ENCODE data around the gene EMC9.
"Not testable (repeated sequence)": the region's sequence is repeated elsewhere in the genome, so short reads cannot be mapped to it uniquely, and the experiment has no call there.

EMC9 gene

GRCh38 chr14:24106672-24107271, 34.6 kb downstream of the EMC9 start:
- Histone ChIP-seq H3K36me3 (ENCODE audit: insufficient read depth, low read length) (peaks cover 20% of the 10 kb centered on the region; the same call in 1 of the 2 replicates), H3K4me3 (no peak overlapping the region), H3K9me3 (ENCODE audit: low read depth, low read length) (no peaks in the 10 kb centered on the region), H3K27ac (no peak overlapping the region), H3K9ac (ENCODE audit: insufficient read length) (no peak overlapping the region)
- TF ChIP-seq POLR2AphosphoS5 (IDR thresholded peaks at IDR 0.05; ENCODE audit: borderline replicate concordance, low read depth, low read length) (no peak), FOXP2 (optimal IDR thresholded peaks at IDR 0.05; ENCODE audit: control extremely low read depth, extremely low read length, insufficient read depth) (no peak), EZH2 (IDR thresholded peaks at IDR 0.05) (no peak)
- DNase-seq (ENCODE audit: low read depth, low spot score) = no peak

- H3K4me3 ChIP-seq; H3K9me3 ChIP-seq (ENCODE audit: low read depth, low read length); DNase-seq (ENCODE audit: low read depth, low spot score); H3K9ac ChIP-seq (ENCODE audit: insufficient read length): not testable (repeated sequence)
- peaks cover 23% of the 10 kb centered on the region; the same call in 1 of the 2 replicates for H3K36me3 ChIP-seq (ENCODE audit: insufficient read depth, low read length)
- 0 out of 2 replicates have a peak overlapping the region, but pooled peaks have one; percentile 3 for H3K27ac ChIP-seq
Observed at GRCh38 chr14:24105609-24106239, 35.7 kb downstream of the EMC9 start.

GRCh38 chr14:24103451-24103850, 37.9 kb downstream of the EMC9 start:
- Histone ChIP-seq H3K36me3 (ENCODE audit: insufficient read depth, low read length) (peaks cover 44% of the 10 kb centered on the region; the same call in 1 of the 2 replicates), H3K4me3 (no peak overlapping the region), H3K9me3 (ENCODE audit: low read depth, low read length) (no peaks in the 10 kb centered on the region), H3K27ac (no peak overlapping the region), H3K9ac (ENCODE audit: insufficient read length) (no peak overlapping the region)
- TF ChIP-seq POLR2AphosphoS5 (IDR thresholded peaks at IDR 0.05; ENCODE audit: borderline replicate concordance, low read depth, low read length) = no peak
- no peak for TF ChIP-seq FOXP2 (optimal IDR thresholded peaks at IDR 0.05; ENCODE audit: control extremely low read depth, extremely low read length, insufficient read depth)
- no peak for TF ChIP-seq EZH2 (IDR thresholded peaks at IDR 0.05)
- no peak for DNase-seq (ENCODE audit: low read depth, low spot score)

- DNase-seq (ENCODE audit: low read depth, low spot score) = no peak
- H3K36me3 ChIP-seq (ENCODE audit: insufficient read depth, low read length) = peaks cover 50% of the 10 kb centered on the region; the same call in 1 of the 2 replicates
- no peak for TF ChIP-seq POLR2AphosphoS5 (IDR thresholded peaks at IDR 0.05; ENCODE audit: borderline replicate concordance, low read depth, low read length)
- no peak for TF ChIP-seq FOXP2 (optimal IDR thresholded peaks at IDR 0.05; ENCODE audit: control extremely low read depth, extremely low read length, insufficient read depth)
- TF ChIP-seq EZH2 (IDR thresholded peaks at IDR 0.05) = no peak
- no peak overlapping the region for H3K27ac ChIP-seq
- H3K9ac ChIP-seq (ENCODE audit: insufficient read length) = no peak overlapping the region
- no peak overlapping the region for H3K4me3 ChIP-seq
- no peaks in the 10 kb centered on the region for H3K9me3 ChIP-seq (ENCODE audit: low read depth, low read length)
Observed at GRCh38 chr14:24102357-24103048, 38.9 kb downstream of the EMC9 start.

GRCh38 chr14:24100982-24101494, 40.4 kb downstream of the EMC9 start:
- TF ChIP-seq FOXP2 (optimal IDR thresholded peaks at IDR 0.05; ENCODE audit: control extremely low read depth, extremely low read length, insufficient read depth) (no peak), EZH2 (IDR thresholded peaks at IDR 0.05) (no peak), POLR2AphosphoS5 (IDR thresholded peaks at IDR 0.05; ENCODE audit: borderline replicate concordance, low read depth, low read length) (no peak)
- no peak for DNase-seq (ENCODE audit: low read depth, low spot score)
- Histone ChIP-seq H3K27ac (no peak overlapping the region), H3K4me3 (no peak overlapping the region), H3K9me3 (ENCODE audit: low read depth, low read length) (no peaks in the 10 kb centered on the region), H3K36me3 (ENCODE audit: insufficient read depth, low read length) (peaks cover 55% of the 10 kb centered on the region; the same call in 1 of the 2 replicates), H3K9ac (ENCODE audit: insufficient read length) (no peak overlapping the region)

- no peak overlapping the region for H3K4me3 ChIP-seq
- peaks cover 55% of the 10 kb centered on the region; the same call in 1 of the 2 replicates for H3K36me3 ChIP-seq (ENCODE audit: insufficient read depth, low read length)
- H3K9me3 ChIP-seq (ENCODE audit: low read depth, low read length) = no peaks in the 10 kb centered on the region
- H3K9ac ChIP-seq (ENCODE audit: insufficient read length) = no peak overlapping the region
- no peak overlapping the region for H3K27ac ChIP-seq
- DNase-seq (ENCODE audit: low read depth, low spot score) = no peak
- no peak for TF ChIP-seq EZH2 (IDR thresholded peaks at IDR 0.05)
- no peak for TF ChIP-seq FOXP2 (optimal IDR thresholded peaks at IDR 0.05; ENCODE audit: control extremely low read depth, extremely low read length, insufficient read depth)
- TF ChIP-seq POLR2AphosphoS5 (IDR thresholded peaks at IDR 0.05; ENCODE audit: borderline replicate concordance, low read depth, low read length) = no peak
Observed at GRCh38 chr14:24100197-24100981, 41.0 kb downstream of the EMC9 start.

- Histone ChIP-seq H3K27ac (no peak overlapping the region), H3K9ac (ENCODE audit: insufficient read length) (no peak overlapping the region), H3K36me3 (ENCODE audit: insufficient read depth, low read length) (peaks cover 55% of the 10 kb centered on the region; the same call in 1 of the 2 replicates)
Observed at GRCh38 chr14:24098927-24099813, 42.2 kb downstream of the EMC9 start.

More at GRCh38 chr14:24098927-24099813, 42.2 kb downstream of the EMC9 start:
- TF ChIP-seq EZH2 (IDR thresholded peaks at IDR 0.05) = no peak
- TF ChIP-seq FOXP2 (optimal IDR thresholded peaks at IDR 0.05; ENCODE audit: control extremely low read depth, extremely low read length, insufficient read depth) = no peak
- no peak for TF ChIP-seq POLR2AphosphoS5 (IDR thresholded peaks at IDR 0.05; ENCODE audit: borderline replicate concordance, low read depth, low read length)
- no peak overlapping the region for H3K4me3 ChIP-seq
- no peaks in the 10 kb centered on the region for H3K9me3 ChIP-seq (ENCODE audit: low read depth, low read length)
- no peak for DNase-seq (ENCODE audit: low read depth, low spot score)
